GM19452 (cell line): ENCODE results near the gene PRMT7.
"Not testable (repeated sequence)": the region's sequence is repeated elsewhere in the genome, so short reads cannot be mapped to it uniquely, and the experiment has no call there.

Experiments used
- ATAC-seq: cut with Tn5 transposase; IDR thresholded peaks from one replicate; pipeline ENCODE4 v1.9.1; 2021; ENCODE audit not compliant: unreplicated experiment

The PRMT7 gene

DNA sequence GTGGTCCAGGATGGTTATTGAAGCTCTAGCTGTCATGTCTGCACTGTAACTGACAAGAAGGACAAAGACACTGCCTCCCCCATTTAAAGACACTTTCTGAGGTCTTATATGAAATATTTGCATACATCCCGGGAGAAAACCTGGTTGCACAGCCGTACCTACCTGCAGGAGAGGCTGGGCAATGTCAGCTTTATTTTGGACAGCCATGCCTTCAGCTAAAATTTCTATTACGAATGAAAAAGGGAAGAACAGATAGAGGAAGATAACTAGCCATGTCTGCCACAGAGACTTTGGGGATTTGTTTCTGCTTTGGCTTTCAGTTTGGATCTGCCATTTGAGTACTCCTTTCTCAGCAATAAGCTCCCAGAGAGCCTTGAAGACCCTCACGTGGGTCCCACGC lies 27.5 kb upstream of the PRMT7 start:
- no peak for ATAC-seq

DNA sequence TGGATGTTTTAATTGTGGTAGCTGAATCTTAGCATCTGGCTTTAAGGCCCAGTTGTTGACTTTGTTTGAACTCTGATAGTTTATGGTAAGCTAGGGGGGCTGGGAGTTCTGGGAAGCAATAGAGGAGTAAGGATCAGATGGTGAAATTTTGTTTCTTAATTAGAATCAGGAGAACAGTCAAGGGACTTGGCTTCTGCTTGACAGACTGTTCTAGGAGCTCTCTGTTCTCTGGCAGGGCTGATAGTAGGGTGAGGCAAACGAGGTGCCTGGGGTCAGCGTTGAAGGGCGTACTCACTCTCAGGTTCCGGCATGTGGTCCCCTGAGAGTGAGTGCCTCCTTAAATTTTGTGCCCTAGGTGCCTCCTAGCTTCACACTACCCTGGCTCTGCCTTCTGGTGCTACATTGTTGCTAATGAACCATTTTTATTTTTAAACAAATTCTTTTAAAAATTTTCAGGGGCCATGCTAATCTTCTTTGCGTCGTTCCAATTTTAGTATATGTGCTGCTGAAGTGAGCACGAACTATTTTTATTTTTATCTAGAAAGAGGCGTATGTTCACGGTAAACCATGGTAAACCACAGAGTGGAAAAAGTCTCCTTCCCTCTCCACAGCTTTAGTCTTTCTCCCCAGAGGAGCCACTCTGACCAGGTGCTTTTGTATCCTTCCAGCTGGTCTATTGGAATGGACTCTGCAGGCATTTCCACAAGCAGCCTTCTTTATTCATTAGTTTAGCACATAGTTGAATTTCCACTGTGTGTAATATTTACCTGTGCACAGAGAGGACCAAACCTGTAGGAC lies 26.8 kb upstream of the PRMT7 start:
- ATAC-seq = peak; percentile 47

DNA sequence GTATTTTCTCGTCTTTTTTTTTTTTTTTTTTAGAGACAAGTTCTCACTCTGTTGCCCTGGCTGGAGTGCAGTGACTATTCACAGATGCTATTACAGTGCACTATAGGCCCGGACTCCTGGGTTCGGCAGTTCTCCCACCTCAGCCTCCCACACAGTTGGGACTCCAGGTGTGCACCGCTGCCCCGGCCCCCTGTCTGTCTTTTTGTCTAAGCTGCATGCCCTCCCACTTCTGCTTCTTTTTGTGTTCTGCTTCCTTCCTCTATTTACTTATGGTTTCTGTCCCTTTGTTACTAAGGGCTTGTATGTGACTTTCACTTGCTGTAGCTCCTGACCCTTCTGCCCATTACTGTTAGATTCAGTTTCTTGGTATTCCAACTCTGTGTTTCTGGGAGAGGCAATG lies 26.0 kb upstream of the PRMT7 start:
- peak; percentile 52 for ATAC-seq

DNA sequence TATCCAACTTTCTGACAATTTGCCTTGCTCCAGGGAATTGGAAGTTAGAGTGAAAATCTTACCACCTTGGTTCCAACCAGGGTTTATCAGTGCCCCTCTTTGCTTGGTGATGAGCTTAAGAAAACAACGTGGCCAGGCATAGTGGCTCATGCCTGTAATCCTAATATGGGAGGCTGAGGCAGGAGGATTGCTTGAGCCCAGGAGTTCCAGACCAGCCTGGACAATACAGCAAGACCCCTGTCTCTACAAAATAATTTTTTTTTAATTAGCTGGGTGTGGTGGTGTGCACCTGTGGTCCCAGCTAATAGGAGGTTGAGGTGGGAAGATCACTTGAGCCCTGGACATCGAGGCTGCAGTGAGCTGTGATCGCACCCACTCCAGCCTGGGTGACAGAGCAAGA lies 25.1 kb upstream of the PRMT7 start:
- ATAC-seq = no peak

DNA sequence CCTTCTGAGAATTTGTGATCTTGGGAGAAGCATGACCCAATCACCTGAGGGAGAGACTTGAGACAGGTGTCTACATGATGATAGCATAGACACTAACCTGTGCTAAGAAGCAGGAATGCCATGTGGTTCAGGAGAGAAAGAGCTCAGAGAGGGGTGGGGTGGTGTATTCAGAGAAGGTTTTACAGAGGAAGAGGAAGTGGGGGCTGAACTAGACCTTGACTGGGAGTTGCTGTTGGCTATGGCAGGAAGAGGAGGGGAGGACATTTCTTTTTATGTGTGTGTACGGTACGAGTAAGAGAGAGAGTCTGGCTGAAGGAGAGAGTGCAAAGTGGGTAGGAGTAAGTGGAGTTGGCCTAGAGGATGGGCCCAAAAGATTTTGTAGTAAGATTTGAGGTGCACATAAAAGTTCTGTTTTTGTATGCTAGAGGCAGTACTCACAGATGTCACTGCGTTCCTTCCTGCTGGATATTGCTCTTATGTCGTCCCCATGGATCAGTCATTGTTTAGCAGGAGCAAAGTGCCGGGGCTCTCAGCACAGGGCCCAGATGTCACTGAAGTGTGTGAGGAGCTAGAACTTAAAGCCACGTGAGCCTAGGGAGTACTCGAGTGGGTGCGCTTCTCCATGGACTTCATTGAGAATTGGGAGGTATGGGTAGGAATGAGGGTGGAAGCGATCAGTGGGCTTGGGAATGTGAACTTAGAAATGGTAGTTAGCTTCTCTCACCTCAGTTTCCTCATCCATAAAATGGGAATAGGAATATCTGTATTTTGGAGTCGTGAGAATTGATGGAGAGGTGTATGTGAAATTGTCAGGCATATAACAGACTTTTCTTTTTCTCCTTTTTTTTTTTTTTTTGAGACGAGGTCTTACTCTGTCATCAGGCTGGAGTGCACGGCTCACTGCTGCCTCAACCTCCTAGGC lies 24.4 kb upstream of the PRMT7 start:
- no peak for ATAC-seq

DNA sequence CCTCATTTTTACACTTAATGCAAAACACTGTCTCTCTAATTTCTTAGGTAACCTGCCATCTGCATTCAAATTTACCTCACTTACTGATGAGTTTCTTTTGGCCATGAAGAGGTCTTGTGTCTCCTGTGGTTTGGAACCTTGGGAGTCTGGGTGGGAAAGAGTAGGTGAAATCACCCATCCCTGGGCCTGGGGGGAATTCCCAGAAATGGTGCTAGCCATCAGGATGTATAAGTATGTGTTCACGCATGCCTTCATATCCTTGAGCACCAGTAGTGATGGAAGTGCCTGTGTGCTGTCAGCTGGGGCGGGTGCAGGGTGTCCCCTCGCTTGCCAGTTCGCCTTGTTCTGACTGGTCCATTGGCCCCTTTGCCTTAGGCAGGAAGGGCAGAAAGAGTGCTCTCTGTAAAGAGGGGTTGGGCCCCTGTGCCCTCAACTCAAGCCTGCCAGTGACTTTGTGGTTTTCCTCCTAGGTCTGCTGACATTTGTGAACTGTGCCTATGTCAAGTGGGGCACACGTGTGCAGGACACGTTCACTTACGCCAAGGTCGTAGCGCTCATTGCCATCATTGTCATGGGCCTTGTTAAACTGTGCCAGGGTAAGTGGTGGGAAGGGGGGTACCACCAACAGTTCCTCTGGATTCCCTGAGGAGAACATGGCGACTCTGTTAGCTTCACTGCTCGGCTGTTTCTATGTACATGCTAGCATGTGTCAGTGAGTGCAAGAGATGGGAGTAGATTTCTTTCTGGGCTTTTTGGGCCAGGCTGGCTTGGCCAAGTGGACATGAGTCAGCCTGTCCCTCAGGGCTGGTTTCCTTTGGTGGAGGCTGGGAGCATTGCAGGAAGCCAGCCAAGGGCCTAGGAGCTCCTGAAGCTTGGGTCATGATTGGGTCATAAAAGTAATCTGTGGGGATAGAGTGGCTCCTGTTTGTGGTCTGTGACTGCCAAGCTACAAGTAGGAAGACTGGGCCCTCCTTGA lies 23.3 kb upstream of the PRMT7 start:
- no peak for ATAC-seq

DNA sequence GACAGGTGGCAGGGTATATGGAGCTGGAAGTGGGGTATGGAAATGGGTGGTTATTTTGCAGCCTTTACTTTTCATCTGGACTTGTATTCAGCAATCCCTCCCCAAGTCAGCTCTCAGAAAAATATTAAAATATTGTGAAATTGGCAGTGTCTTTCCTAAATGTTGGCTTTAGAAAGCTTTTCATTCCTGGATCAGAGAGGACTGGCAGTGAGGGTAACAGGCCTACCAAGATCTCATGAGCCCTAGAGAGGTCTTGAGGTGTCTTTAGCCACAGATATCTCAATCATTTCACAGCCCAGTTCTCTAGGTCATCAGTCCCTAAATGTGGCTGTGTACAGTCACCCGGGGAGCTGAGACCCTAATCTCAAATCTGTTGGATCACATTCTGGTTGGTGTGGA lies 22.6 kb upstream of the PRMT7 start:
- no peak for ATAC-seq

DNA sequence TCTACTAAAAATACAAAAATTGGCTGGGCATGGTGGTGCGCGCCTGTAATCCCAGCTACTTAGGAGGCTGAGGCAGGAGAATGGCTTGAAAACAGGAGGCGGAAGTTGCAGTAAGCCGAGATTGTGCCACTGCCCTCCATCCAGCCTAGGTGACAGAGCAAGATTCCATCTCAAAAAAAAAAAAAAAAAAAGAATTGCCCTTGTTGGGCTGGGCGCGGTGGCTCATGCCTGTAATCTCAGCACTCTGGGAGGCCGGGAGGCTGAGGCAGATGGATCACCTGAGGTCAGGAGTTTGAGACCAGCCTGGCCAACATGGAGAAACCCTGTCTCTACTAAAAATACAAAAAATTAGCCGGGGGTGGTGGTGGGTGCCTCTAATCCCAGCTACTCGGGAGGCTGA lies 22.0 kb upstream of the PRMT7 start:
- ATAC-seq = not testable (repeated sequence)

DNA sequence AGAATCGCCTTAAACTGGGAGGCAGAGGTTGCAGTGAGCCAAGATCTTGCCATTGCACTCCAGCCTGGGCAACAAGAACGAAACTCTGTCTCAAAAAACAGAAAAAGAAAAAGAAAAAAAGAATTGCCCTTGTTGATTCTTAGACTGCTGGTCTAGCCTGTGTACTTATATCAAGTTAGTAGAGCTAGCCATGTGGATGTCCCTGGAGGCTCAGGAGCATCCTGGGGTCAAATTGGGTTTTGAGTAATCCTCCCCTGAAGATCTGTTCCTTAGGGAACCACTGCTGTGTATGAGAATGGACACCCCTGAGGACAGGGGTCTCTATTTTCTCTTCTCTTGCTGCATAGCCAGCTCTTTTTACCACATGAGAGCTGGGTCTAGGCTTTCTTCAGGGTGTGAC lies 21.6 kb upstream of the PRMT7 start:
- no peak for ATAC-seq

DNA sequence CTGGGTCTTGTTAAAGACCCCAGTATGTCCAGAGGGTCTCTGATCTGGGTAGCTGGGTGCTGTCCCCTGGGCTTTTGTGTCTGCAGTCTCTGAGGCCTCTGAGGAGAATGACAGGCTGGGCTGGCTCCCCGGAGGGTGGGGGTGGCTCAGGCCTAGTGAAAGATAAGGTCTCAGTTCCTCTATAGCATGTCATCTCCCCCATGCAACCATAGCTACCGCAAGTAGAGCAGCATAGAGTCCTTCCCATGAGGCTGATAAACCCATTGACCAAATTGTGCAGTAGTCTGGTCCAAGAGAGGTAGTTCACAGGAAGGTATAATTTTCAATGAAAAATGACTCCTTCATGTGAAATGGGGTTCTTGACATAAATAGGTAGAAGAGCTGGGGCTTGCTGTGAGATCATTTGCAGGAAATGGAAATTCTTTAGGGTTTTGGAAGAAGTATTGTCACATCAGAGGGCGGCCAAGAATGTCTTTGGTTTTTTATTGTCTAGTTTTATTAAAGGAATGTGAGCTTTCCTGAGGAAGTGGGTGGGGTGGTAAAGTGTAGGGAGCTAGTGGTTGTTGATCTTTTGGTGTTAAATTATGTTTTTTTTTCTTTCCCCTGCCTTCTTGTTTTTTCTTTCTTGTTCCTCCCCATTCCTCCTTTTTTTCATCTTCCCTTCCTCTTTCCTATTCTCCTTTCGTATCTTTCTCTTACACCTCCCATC lies 21.0 kb upstream of the PRMT7 start:
- ATAC-seq = no peak

DNA sequence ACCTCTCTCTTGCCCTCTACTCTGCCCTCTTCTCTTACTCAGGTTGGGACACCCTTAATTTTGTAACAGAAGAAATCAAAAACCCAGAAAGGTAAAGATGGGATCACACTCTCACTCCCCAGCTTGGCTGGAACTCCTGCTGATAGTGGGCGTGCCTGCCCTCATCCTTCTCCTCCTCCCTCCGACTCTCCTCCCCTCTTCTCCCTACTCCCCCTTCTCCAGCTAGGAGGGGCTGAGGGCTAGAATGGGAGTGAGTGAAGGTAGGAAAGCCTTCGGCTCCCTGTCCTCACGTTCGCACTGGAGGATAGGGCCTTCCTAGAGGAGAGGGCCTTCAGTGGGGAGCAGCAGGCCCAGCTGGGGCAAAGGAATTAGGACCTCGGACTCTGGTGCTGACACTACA lies 20.4 kb upstream of the PRMT7 start:
- no peak for ATAC-seq

DNA sequence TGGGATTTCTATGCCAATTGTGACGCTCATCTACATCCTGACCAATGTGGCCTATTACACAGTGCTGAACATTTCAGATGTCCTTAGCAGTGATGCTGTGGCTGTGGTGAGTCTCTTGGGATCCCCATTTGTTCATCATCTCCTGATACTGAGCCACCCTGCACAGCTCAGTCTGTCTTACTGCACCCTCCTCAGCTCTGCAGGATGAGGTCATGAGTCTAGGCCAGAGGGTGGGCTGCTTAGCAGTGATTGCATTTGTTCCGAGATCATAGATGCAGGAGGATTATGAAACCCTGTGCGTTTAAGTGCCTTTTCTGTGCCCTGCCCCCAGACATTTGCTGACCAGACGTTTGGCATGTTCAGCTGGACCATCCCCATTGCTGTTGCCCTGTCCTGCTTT lies 19.6 kb upstream of the PRMT7 start:
- ATAC-seq = no peak

DNA sequence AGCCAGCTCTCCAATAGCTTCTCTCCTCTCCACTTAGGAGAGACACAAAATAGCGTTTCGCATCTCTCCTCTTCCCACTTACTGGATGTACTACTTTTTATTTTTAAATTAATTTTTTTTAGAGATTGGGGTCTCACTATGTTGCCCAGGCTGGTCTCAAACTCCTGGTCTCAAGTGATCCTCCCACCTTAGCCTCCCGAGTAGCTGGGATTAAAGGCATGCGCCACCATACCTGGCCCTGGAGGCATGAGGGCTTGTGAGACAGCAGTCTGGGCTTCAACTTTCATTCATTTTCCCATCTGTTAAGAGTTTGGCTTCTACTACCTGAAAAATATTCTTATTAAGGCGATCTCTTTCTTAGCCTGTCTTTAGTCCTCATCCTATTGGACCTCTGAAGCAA lies 18.4 kb upstream of the PRMT7 start:
- no peak for ATAC-seq

DNA sequence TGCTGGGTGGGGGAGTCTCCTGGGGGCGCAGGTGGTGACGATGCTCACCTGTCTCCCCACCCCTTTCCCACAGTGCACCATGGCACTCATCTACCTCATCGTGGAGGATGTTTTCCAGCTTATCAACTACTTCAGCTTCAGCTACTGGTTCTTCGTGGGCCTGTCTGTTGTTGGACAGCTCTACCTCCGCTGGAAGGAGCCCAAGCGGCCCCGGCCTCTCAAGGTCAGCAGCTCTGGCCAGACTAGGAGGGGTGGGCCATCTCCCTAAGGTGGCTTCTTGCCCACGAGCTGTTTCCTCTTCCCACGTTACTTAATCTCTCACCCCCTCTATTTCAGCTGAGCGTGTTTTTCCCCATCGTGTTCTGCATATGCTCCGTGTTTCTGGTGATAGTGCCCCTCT lies 14.5 kb upstream of the PRMT7 start:
- no peak for ATAC-seq

DNA sequence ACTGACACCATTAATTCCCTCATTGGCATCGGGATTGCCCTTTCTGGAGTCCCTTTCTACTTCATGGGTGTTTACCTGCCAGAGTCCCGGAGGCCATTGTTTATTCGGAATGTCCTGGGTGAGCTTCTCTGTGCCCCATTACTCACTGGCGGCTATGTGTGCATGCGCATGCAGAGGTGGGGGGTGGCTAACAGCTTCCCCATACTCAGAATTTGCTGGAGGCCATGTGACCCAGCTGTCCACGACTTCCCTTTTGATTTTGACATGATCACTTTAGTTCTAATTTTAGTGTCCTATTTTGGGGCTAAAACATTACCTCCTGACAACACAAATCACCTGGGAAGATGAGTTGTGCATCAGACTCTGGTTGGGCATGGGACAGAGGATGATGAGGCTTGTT lies 14.1 kb upstream of the PRMT7 start:
- no peak for ATAC-seq

DNA sequence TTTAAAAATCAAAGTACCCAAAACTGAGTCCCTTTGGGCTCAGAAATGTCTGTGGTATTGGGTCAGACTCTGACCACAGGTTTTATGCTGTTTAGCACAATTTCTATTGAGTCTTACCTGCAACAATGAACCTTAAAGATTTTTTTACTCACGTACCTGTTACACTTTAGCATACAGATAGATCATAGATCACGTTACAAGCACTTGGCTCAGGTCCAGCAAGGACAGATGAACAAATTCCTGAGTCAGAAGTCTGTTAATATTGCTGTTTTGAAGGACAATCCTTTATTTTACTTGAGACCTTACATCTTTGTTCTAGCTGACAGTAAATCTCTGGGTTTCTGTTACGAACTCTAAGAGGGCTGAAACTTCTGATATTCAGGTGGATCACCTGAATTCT lies 12.9 kb upstream of the PRMT7 start:
- ATAC-seq = no peak

DNA sequence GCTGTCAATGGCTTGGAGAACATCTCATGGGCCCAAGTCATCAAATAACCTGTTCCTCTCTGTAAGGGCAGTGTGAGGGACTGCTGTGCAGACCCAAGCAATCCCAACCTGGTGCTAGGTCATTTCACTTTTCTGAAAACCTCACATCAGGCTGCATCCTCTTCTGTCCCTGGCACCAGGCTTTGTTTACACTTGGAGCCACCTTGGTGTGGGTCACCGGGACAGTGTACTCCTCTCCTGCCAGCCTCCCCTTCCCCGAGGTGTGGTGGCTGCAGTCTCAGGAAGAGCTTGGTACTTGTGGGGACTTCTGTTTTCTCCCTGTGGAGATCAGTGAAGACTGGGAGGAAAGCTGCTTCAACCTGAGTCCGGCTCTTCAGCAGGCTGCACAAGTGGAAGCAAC lies 12.5 kb upstream of the PRMT7 start:
- ATAC-seq = no peak

DNA sequence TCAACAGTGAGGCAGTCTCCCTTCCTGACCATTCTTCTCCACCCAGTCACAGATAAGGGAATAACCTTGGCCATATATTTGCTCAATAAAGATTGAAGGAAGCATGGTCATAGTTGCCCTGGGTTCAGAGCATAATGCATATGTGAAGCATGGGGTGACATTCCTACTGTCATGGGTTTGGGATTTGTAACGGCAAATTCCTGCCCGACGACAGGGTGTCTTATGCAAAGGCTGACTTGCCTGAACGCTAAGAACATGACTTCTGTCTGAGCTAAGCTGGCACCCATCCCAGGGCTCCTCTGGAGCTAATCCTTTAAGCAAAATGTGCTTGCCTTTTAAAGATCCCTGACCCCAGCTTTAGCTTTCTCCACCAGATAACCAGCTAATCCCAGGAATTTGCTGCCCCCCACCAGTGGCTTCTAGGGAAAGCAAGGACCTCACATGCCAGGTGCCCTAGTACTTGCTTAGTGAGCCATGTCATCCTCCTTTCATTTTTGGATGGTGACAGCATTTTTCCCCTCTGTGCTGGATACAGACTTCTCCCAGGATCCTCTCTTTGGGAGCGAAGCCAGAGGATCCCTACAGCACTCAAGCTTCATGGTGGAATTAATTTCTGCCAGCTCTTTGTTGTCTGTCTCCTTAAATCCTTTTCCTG lies 11.8 kb upstream of the PRMT7 start:
- no peak for ATAC-seq

DNA sequence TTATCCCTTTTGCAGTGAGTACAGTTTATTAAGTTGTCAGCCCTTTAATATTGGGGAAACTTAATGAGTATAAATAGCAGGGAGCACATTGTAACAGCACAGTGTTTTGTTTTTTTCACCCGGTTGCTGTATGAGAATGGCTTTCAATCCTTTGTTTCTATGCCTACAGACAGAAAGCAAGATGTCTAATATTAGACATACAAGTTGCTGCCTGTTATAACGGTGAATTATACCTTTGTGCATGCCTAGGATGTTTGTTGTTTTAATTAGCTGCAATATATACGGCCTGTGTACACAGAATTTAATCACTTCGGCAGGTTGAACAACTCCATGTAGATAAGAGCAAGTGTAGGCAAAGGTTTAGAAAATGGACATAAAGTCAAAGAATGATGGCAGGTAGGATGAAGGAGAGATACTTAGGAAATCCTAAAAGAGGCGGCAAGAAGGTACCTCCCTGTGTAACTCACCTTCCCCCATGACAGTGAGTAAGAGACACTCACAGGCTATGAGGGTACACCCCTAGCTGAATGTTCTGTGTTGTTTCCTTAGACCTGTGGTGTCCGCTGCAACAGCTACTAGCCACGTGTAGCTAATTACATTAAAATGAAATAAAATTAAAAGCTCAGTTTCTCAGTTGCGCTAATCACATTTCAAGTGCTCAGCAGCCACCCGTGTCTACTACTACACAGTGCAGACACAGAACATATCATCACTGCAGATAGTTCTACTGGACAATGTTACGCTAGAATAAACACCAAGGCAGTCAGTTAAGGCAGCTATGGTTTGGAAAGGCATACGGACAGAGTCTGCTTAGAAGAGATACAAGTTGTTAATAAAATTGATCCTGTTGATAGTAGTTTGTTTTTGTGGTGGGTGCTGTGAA lies 11.0 kb upstream of the PRMT7 start:
- no peak for ATAC-seq
